SK-N-SH treated with all-trans-retinoic acid at 6 μM for 48 hours (cell line): Measurements from ENCODE around the gene IL9.

Source experiments
- CSDC2 ChIP-seq: fragments of 250-450 bp; sonication (Bioruptor Pico); IDR thresholded peaks from 2 replicates; pipeline ENCODE4 v1.5.0; 2020; ENCODE audit warnings: mild to moderate bottlenecking, moderate library complexity
- SNAI2 ChIP-seq: fragments of 250-450 bp; sonication (Bioruptor Pico); IDR thresholded peaks from 2 replicates; pipeline ENCODE4 v1.5.0; 2020; ENCODE audit warnings: mild to moderate bottlenecking, moderate library complexity
- TCF4 ChIP-seq: fragments of 250-450 bp; sonication (Bioruptor Pico); IDR thresholded peaks from 2 replicates; pipeline ENCODE4 v1.8.0; 2021; ENCODE audit warnings: mild to moderate bottlenecking, moderate library complexity, borderline replicate concordance
- ZFP30 ChIP-seq: fragments of 450-650 bp; formaldehyde crosslinking; IDR thresholded peaks from 2 replicates; pipeline ENCODE4 v1.5.0; 2022; ENCODE audit warnings: mild to moderate bottlenecking, moderate library complexity
- ZNF565 ChIP-seq: fragments of 450-650 bp; formaldehyde crosslinking; conservative IDR thresholded peaks from 2 replicates; pipeline ENCODE4 v1.5.0; 2020; ENCODE audit warnings: low read depth, mild to moderate bottlenecking, moderate library complexity
- ZNF70 ChIP-seq: fragments of 450-650 bp; formaldehyde crosslinking; IDR thresholded peaks from 2 replicates; pipeline ENCODE4 v1.5.0; 2020; ENCODE audit warnings: mild to moderate bottlenecking, moderate library complexity

DNA sequence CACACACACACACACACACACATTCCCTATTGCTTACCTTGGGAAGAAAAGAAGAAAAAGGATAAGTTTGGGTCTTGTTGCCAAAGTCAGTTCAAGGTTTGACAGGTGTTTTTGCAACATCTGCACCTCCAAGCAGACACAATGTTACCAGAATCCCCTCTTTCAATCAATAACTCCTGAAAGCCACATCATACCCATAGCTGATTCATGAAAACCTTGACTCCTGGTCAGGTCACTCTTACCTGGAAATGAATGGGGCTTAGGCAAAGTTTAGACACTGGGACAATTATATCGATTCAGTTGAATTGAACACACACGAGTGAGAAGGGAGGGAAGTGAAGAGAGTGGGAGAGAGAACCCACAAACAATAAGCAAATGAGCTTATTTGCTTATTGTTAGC is 27.0 kb downstream of the IL9 start:
- TF ChIP-seq ZFP30 (CRISPR knock-in tag): no peak
- no peak for TF ChIP-seq TCF4 (CRISPR knock-in tag)
- no peak for TF ChIP-seq CSDC2 (CRISPR knock-in tag)
- TF ChIP-seq ZNF70 (CRISPR knock-in tag): no peak
- TF ChIP-seq ZNF565 (CRISPR knock-in tag): no peak
- no peak for TF ChIP-seq SNAI2 (CRISPR knock-in tag)
